Activated CD4-positive, alpha-beta memory T cell treated with anti-CD3 and anti-CD28 coated beads, Interleukin-2, amount 10 ng/mL, durations not matched to agents 7 days and 5 days (primary cell): ENCODE results near the gene EPAS1. TPM values are rescaled to one million over a fixed set of nuclear protein-coding genes. Genes with fewer than 3 reads are reported as not detected.

Source experiments
- CTCF ChIA-PET: fragments of 350-600 bp; sonication (Branson Sonifier 250); formaldehyde crosslinking; loops from one replicate; lab custom pipeline; 2021; ENCODE audit warnings: antibody characterized with exemption, inconsistent platforms; lab: Charles Lee
- POLR2A ChIA-PET: fragments of 350-600 bp; sonication (Branson Sonifier 250); formaldehyde crosslinking; loops from one replicate; lab custom pipeline; 2021; ENCODE audit warnings: antibody characterized with exemption; lab: Charles Lee
- DNase-seq: peaks from one replicate; pipeline ENCODE4 v3.0.0-alpha.2; 2020
- H3K27ac Mint-ChIP-seq: one replicate; pipeline ENCODE4 v1.8.0; 2021; ENCODE audit warnings: mild to moderate bottlenecking, mixed read lengths
- H3K27me3 Mint-ChIP-seq: one replicate; pipeline ENCODE4 v1.8.0; 2021; ENCODE audit warnings: mixed read lengths
- H3K36me3 Mint-ChIP-seq: one replicate; pipeline ENCODE4 v1.8.0; 2021; ENCODE audit warnings: low read depth, mixed read lengths
- H3K4me1 Mint-ChIP-seq: one replicate; pipeline ENCODE4 v1.8.0; 2021; ENCODE audit warnings: mixed read lengths
- H3K4me3 Mint-ChIP-seq: one replicate; pipeline ENCODE4 v1.8.0; 2021; ENCODE audit warnings: mild to moderate bottlenecking, mixed read lengths
- H3K9me3 Mint-ChIP-seq: one replicate; pipeline ENCODE4 v1.8.0; 2021; ENCODE audit warnings: mixed read lengths
- total RNA-seq, 2 experiments: library from RNA; stranded (reverse); gene quantifications; one replicate each; pipeline ENCODE4 v1.2.3, GENCODE V29; 2021

Gene EPAS1
- total RNA-seq, 2 experiments from 2014 or later: 76.3 to 79.0 TPM

DNA sequence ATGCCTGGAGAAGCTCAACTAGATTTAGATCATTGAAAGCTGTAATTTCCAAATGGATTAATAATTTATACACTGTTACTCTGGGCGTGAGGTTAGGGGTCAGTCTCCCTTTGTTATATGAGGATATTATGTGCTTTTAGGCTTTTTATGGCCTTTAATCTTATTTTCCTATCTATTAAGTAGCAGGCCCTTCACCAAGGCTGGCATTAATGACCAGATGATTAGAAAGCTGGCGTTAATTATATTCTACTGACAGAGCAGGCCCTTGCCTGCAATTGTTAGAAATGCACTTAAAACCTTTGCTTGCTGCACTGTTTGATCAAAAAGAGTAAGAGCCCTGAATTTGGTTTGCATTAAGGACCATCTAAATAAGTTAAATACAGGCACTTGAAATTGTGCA is 75.3 kb downstream of the EPAS1 start:
- DNase-seq: no peak
- Mint-ChIP-seq H3K27me3 (no peaks in the 10 kb centered on the region), H3K4me3 (no peak overlapping the region), H3K9me3 (no peaks in the 10 kb centered on the region), H3K36me3 (peaks cover 20% of the 10 kb centered on the region), H3K27ac (no peak overlapping the region), H3K4me1 (peaks cover 25% of the 10 kb centered on the region)
- POLR2A ChIA-PET: interaction anchor here (0.5 kb wide), 1 partner anchor 242 kb away, joined by 3 read pairs; no protein-coding TSS in a partner anchor
- CTCF ChIA-PET: interaction anchor here (1.0 to 1.3 kb wide), 2 partner anchors 9 to 309 kb away, joined by 3 to 4 read pairs; no protein-coding TSS in a partner anchor

DNA sequence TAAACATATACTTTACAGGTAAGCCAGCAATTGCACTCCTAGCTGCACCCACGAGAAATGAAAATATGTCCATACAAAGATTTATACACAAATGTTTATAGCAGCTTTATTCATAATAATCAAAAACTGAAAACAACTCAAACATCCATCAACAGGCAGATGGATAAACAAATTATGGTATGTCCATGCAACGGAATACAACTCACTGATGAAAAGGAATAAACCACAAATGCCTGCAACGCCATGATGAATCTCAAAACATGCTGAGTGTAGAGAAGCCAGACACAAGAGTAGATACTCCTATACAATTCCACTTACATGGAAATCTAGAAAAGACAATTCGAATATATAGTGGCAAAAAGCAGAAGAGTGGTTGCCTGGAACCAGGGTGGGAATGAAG is 76.0 kb downstream of the EPAS1 start:
- H3K27me3 Mint-ChIP-seq: no peaks in the 10 kb centered on the region
- DNase-seq: no peak
- peaks cover 19% of the 10 kb centered on the region for H3K36me3 Mint-ChIP-seq
- H3K4me1 Mint-ChIP-seq: peaks cover 20% of the 10 kb centered on the region
- POLR2A ChIA-PET: no interaction called here
- CTCF ChIA-PET: interaction anchor here (1.3 kb wide), 1 partner anchor 10 kb away, joined by 3 read pairs; no protein-coding TSS in a partner anchor
- no peak overlapping the region for H3K27ac Mint-ChIP-seq
- H3K9me3 Mint-ChIP-seq: no peaks in the 10 kb centered on the region
- no peak overlapping the region for H3K4me3 Mint-ChIP-seq

DNA sequence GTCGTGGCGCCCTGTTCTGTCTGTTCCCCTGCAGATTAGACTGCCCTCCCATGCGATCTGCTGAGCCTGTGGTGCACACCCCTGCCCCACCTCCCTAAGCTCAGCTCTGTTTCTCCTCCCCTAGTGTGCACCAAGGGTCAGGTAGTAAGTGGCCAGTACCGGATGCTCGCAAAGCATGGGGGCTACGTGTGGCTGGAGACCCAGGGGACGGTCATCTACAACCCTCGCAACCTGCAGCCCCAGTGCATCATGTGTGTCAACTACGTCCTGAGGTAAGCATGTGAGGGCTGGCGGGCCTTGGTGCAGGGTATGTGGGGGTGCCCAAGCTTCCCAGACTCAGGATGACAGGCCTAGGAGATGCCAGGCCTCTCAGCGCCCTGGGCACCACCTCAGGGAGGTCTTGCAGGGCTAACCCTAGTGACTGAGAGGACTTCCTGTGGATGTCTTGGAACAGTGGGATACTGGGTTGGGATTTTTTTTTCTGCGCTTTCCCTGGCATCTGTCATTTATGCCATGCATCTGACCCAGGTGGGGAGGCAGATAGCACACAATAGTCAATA is 78.4 kb downstream of the EPAS1 start:
- Mint-ChIP-seq H3K27me3 (no peaks in the 10 kb centered on the region), H3K36me3 (peaks cover 19% of the 10 kb centered on the region), H3K9me3 (no peaks in the 10 kb centered on the region), H3K4me3 (no peak overlapping the region), H3K4me1 (no peaks in the 10 kb centered on the region), H3K27ac (no peak overlapping the region)
- DNase-seq: no peak
- ChIA-PET CTCF (interaction anchor here (1.6 kb wide), 1 partner anchor 8 kb away, joined by 7 read pairs; no protein-coding TSS in a partner anchor), POLR2A (no interaction called here)

DNA sequence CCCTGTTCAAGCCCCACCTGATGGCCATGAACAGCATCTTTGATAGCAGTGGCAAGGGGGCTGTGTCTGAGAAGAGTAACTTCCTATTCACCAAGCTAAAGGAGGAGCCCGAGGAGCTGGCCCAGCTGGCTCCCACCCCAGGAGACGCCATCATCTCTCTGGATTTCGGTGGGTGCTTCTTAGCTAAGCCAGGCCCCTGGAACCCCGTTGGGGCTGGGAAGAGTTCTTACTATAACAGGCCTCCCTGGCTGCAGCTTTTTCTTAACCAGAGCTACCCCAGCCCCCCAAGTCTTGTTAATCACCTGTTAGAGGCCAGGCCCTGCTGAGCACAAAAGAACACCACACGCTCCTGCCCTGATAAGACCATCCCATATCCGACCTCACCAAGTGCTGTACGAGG is 79.4 kb downstream of the EPAS1 start:
- Mint-ChIP-seq H3K27me3 (no peaks in the 10 kb centered on the region), H3K36me3 (peaks cover 19% of the 10 kb centered on the region), H3K4me3 (no peak overlapping the region), H3K27ac (no peak overlapping the region), H3K4me1 (no peaks in the 10 kb centered on the region), H3K9me3 (no peaks in the 10 kb centered on the region)
- CTCF ChIA-PET: interaction anchor here (1.6 kb wide), 1 partner anchor 9 kb away, joined by 7 read pairs; no protein-coding TSS in a partner anchor
- POLR2A ChIA-PET: no interaction called here
- DNase-seq: peak; percentile 4

DNA sequence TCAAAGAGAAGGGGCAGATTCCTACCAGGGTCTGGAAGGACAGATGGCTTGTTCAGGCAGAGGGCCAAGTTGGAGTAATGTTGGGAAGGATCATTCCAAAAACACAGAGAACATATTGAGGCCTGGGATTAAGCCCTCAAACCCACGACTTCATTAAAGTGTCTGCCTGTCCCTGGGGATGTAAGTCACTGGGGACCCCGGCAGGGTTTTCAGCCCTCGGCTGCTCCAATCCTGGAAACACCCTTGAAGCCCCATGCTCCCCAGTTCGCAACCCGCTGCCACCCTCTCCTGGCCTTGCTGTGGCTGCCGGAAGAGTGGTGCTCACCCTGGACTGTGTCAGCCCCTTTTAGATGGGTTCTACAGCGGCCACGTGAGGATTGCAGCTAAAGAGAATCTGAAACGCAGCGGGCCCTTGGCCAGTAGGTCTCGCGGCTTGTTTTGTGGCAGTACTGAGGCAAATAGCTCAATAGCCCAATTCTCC is 79.9 kb downstream of the EPAS1 start:
- ChIA-PET CTCF (interaction anchor here (1.6 kb wide), 1 partner anchor 10 kb away, joined by 7 read pairs; no protein-coding TSS in a partner anchor), POLR2A (interaction anchor here (1.2 kb wide), 1 partner anchor 15 kb away, joined by 3 read pairs; no protein-coding TSS in a partner anchor)

GRCh38 chr2:46377666-46378560 is 80.7 kb downstream of the EPAS1 start:
- Mint-ChIP-seq H3K9me3 (no peaks in the 10 kb centered on the region), H3K27me3 (no peaks in the 10 kb centered on the region), H3K36me3 (peaks cover 19% of the 10 kb centered on the region), H3K27ac (no peak overlapping the region), H3K4me3 (no peak overlapping the region), H3K4me1 (no peaks in the 10 kb centered on the region)
- ChIA-PET POLR2A (interaction anchor here (0.7 to 1.2 kb wide), 2 partner anchors 10 to 16 kb away, joined by 3 to 4 read pairs; no protein-coding TSS in a partner anchor), CTCF (interaction anchor here (0.6 to 1.5 kb wide), 2 partner anchors 314 to 384 kb away, joined by 3 to 4 read pairs; no protein-coding TSS in a partner anchor)
- peak; percentile 8 for DNase-seq

More for the DNA sequence above, 79.9 kb downstream of the EPAS1 start:
- Mint-ChIP-seq H3K36me3 (peaks cover 19% of the 10 kb centered on the region), H3K4me1 (no peaks in the 10 kb centered on the region), H3K27me3 (no peaks in the 10 kb centered on the region), H3K9me3 (no peaks in the 10 kb centered on the region), H3K27ac (no peak overlapping the region), H3K4me3 (no peak overlapping the region)
- DNase-seq: peak; percentile 7

GRCh38 chr2:46378616-46379015 is 81.4 kb downstream of the EPAS1 start:
- ChIA-PET CTCF (interaction anchor here (0.6 to 1.5 kb wide), 2 partner anchors 315 to 385 kb away, joined by 3 to 4 read pairs; no protein-coding TSS in a partner anchor), POLR2A (interaction anchor here (0.7 kb wide), 1 partner anchor 11 kb away, joined by 4 read pairs; no protein-coding TSS in a partner anchor)
- no peak for DNase-seq
- H3K36me3 Mint-ChIP-seq: peaks cover 19% of the 10 kb centered on the region
- no peaks in the 10 kb centered on the region for H3K27me3 Mint-ChIP-seq
- no peaks in the 10 kb centered on the region for H3K4me1 Mint-ChIP-seq
- H3K9me3 Mint-ChIP-seq: no peaks in the 10 kb centered on the region
- no peak overlapping the region for H3K27ac Mint-ChIP-seq
- H3K4me3 Mint-ChIP-seq: no peak overlapping the region

- Mint-ChIP-seq H3K27ac (no peak overlapping the region), H3K4me3 (no peak overlapping the region), H3K36me3 (peaks cover 19% of the 10 kb centered on the region), H3K27me3 (no peaks in the 10 kb centered on the region), H3K4me1 (no peaks in the 10 kb centered on the region), H3K9me3 (no peaks in the 10 kb centered on the region)
- CTCF ChIA-PET: interaction anchor here (1.5 kb wide), 1 partner anchor 386 kb away, joined by 4 read pairs; no protein-coding TSS in a partner anchor
- POLR2A ChIA-PET: no interaction called here
- DNase-seq: no peak
These were observed 82.2 kb downstream of the EPAS1 start for GRCh38 chr2:46379213-46380037.

- H3K27ac Mint-ChIP-seq: no peak overlapping the region
- CTCF ChIA-PET: interaction anchor here (0.5 kb wide), 1 partner anchor 1968 kb away, joined by 3 read pairs; no protein-coding TSS in a partner anchor
- no peaks in the 10 kb centered on the region for H3K27me3 Mint-ChIP-seq
- DNase-seq: no peak
- peaks cover 19% of the 10 kb centered on the region for H3K36me3 Mint-ChIP-seq
- no peak overlapping the region for H3K4me3 Mint-ChIP-seq
- no peaks in the 10 kb centered on the region for H3K9me3 Mint-ChIP-seq
- POLR2A ChIA-PET: no interaction called here
- no peaks in the 10 kb centered on the region for H3K4me1 Mint-ChIP-seq
These were observed 83.1 kb downstream of the EPAS1 start for GRCh38 chr2:46380038-46380940.

- POLR2A ChIA-PET: no interaction called here
- Mint-ChIP-seq H3K4me1 (no peaks in the 10 kb centered on the region), H3K9me3 (no peaks in the 10 kb centered on the region), H3K36me3 (peaks cover 18% of the 10 kb centered on the region), H3K4me3 (no peak overlapping the region), H3K27ac (no peak overlapping the region), H3K27me3 (no peaks in the 10 kb centered on the region)
- DNase-seq: no peak
- CTCF ChIA-PET: no interaction called here
These were observed 84.1 kb downstream of the EPAS1 start for GRCh38 chr2:46381263-46381849.

DNA sequence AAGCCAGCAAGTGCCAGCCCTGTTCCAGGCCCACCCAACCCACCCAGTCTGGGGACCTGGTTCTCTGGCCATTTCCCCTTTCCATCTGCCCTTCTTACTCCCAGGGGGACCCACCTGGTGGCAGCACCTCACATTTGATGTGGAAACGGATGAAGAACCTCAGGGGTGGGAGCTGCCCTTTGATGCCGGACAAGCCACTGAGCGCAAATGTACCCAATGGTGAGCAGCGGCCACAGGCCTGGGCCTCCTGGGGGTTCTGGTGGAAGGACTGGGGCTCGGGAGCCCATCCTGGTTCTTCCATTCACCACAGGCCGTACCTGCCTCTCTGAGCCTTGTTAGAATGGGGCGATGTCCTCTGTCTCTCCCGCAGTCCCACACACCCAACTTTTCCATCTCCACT is 84.7 kb downstream of the EPAS1 start:
- peaks cover 18% of the 10 kb centered on the region for H3K36me3 Mint-ChIP-seq
- peaks cover 2% of the 10 kb centered on the region for H3K4me1 Mint-ChIP-seq
- no peak for DNase-seq
- CTCF ChIA-PET: no interaction called here
- no peak overlapping the region for H3K27ac Mint-ChIP-seq
- POLR2A ChIA-PET: no interaction called here
- no peaks in the 10 kb centered on the region for H3K27me3 Mint-ChIP-seq
- no peak overlapping the region for H3K4me3 Mint-ChIP-seq
- no peaks in the 10 kb centered on the region for H3K9me3 Mint-ChIP-seq
